Astrocyte of the cerebellum (primary cell): Measurements from ENCODE around the gene BSG.
A peak's percentile ranks its signal among the peaks of the same experiment; 100 is the strongest.

Experiments
- DNase-seq: peaks from one replicate; pipeline ENCODE4 v3.0.0-alpha.2; 2011; ENCODE audit warnings: low read depth
- H3K4me3 ChIP-seq: 2 replicates; pipeline ENCODE4 v1.5.1; 2011; ENCODE audit warnings: mild to moderate bottlenecking, low read depth, low read length, moderate library complexity
- CTCF ChIP-seq: IDR thresholded peaks from 2 replicates; pipeline ENCODE4 v1.5.1; 2012; ENCODE audit warnings: low read length, low read depth, moderate library complexity, mild to moderate bottlenecking; ENCODE audit errors: missing control alignments
- in situ Hi-C: cut with HindIII; loops from 2 replicates; pipeline ENCODE4 v1.10.0; 2017; ENCODE audit warnings: low sequenced_read_pairs

BSG gene

GRCh38 chr19:591099-591958, 18.9 kb downstream of the BSG start:
- DNase-seq = no peak
- TF ChIP-seq CTCF = no peak
- H3K4me3 ChIP-seq = peak overlapping the region; percentile 34
- in situ Hi-C loops = no loop called here

- H3K4me3 ChIP-seq = no peak overlapping the region
- no peak for TF ChIP-seq CTCF
- in situ Hi-C loops = no loop called here
- DNase-seq = no peak
These were observed 19.7 kb downstream of the BSG start for GRCh38 chr19:592101-592500.

- DNase-seq = no peak
- no peak for TF ChIP-seq CTCF
- in situ Hi-C loops = no loop called here
- H3K4me3 ChIP-seq = no peak overlapping the region
These were observed 20.7 kb downstream of the BSG start for GRCh38 chr19:593055-593454.

- no peak for TF ChIP-seq CTCF
- H3K4me3 ChIP-seq = no peak overlapping the region
- in situ Hi-C loops = no loop called here
- no peak for DNase-seq
These were observed 21.1 kb downstream of the BSG start for GRCh38 chr19:593505-593904.

- no peak overlapping the region for H3K4me3 ChIP-seq
- in situ Hi-C loops = no loop called here
- no peak for TF ChIP-seq CTCF
- no peak for DNase-seq
These were observed 22.0 kb downstream of the BSG start for GRCh38 chr19:594265-594870.

- no peak for DNase-seq
- H3K4me3 ChIP-seq = no peak overlapping the region
- TF ChIP-seq CTCF = no peak
- in situ Hi-C loops = no loop called here
These were observed 23.2 kb downstream of the BSG start for GRCh38 chr19:595326-596262.
